Subcutaneous adipose tissue (tissue), 4 donors: ENCODE results near the gene CEP44. TPM values are rescaled to one million over a fixed set of nuclear protein-coding genes. Genes with fewer than 3 reads are reported as not detected.

ENCODE experiments used
- total RNA-seq, 4 donors: library from RNA; depleted of rRNA; stranded (reverse); fragments of >200 nt; gene quantifications; one replicate each; pipeline ENCODE4 v1.1.0, GENCODE V29; 2016
- TF ChIP-seq, protein P1 (sequence below): fragments of 450-650 bp; IDR thresholded peaks from one replicate; pipeline ENCODE4 v1.5.1; 2016; ENCODE audit warnings: low read depth, mild to moderate bottlenecking, control low read depth, antibody characterized with exemption, moderate library complexity

The CEP44 gene
- total RNA-seq, 4 donors from 2014 or later: 14.7 to 18.7 (median 18.4) TPM

DNA sequence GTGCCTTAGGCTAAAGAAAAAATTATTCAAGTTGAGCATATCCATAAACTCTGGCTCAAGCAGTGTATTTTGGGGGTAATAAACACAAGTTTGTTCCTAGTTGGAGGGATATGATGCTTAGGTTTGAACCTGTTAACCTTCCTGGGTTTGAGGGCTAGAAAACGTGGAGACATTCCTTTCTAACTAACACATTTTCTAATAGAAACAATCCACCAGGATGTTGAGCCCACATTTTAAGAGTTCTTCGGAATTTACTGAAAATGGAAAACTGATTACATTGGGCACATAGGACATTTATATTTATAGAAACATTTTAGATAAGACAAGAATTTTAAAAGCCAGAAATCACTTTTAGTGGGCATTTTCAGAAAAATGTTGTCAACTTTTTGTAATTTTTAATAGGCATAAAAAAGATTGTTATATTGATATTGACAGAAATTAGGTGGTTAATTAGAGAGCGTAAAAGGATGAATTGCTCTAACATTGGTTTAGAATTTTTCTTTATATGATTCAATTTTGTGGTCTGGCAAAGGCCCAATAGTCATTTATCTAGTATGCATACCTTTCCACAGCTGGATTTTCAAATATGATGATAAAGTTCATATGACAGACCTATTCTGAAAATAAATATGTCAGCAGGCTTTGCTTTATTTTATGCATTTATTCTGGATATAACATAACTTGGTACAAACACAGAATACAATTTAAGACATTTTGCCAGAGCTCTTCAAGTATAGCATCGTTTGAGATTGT is 49.2 kb downstream of the CEP44 start:
- TF ChIP-seq, protein P1, sequence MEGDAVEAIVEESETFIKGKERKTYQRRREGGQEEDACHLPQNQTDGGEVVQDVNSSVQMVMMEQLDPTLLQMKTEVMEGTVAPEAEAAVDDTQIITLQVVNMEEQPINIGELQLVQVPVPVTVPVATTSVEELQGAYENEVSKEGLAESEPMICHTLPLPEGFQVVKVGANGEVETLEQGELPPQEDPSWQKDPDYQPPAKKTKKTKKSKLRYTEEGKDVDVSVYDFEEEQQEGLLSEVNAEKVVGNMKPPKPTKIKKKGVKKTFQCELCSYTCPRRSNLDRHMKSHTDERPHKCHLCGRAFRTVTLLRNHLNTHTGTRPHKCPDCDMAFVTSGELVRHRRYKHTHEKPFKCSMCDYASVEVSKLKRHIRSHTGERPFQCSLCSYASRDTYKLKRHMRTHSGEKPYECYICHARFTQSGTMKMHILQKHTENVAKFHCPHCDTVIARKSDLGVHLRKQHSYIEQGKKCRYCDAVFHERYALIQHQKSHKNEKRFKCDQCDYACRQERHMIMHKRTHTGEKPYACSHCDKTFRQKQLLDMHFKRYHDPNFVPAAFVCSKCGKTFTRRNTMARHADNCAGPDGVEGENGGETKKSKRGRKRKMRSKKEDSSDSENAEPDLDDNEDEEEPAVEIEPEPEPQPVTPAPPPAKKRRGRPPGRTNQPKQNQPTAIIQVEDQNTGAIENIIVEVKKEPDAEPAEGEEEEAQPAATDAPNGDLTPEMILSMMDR: no peak

DNA sequence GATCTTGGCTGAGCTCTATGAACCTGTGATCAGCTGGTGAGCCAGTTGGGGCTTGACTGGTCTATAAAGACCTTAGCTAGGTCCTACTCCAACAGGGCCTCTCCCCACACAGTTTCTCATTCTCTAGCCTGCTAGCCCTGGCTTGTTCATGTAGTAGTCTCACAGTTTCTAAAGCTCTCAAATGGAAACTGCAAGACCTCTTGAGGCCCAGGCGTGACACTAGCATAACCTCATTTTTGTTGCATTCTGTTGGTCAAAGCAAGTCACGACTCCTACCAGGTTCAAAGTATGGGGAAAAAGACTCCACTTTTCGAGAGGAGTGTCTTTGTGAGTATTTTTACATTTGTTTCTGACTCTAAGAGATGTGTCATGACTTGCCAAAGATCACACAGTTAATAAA is 50.9 kb downstream of the CEP44 start:
- TF ChIP-seq, protein P1: no peak

DNA sequence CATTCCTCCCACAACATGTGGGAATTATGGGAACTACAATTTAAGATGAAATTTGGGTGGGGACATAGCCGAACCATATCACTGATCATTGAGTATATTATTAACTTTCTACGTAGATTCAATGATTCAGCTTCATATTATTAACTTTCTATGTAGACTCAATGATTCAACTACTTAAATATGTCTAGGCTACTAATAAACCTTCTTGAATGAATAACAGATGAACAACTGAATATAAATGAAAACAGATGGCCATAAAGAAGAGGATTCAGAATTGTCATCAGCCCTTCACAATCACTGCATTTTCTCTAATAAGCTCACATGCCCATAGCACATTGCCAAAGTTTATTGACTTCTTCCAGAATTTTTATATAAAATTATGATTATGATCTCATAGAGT is 57.0 kb downstream of the CEP44 start:
- TF ChIP-seq, protein P1: no peak

DNA sequence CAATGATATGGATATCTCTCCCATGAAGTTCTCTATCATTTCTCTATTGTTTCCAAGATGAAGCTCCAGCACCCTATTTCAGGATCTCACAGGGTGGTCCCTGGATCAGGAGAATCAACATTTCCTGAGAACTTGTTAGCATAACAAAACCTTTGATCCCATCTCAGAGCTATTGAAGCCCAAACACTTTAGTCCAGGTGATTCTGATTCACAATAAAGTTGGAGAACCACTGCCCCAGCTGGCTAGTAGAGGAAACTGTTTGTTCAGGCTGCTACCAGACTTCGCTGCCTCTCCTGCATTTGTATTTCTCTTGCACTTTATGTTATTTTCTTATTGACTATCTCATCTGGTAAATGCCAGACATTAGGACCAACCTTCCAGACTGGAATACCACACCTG is 65.4 kb downstream of the CEP44 start:
- TF ChIP-seq, protein P1: no peak

DNA sequence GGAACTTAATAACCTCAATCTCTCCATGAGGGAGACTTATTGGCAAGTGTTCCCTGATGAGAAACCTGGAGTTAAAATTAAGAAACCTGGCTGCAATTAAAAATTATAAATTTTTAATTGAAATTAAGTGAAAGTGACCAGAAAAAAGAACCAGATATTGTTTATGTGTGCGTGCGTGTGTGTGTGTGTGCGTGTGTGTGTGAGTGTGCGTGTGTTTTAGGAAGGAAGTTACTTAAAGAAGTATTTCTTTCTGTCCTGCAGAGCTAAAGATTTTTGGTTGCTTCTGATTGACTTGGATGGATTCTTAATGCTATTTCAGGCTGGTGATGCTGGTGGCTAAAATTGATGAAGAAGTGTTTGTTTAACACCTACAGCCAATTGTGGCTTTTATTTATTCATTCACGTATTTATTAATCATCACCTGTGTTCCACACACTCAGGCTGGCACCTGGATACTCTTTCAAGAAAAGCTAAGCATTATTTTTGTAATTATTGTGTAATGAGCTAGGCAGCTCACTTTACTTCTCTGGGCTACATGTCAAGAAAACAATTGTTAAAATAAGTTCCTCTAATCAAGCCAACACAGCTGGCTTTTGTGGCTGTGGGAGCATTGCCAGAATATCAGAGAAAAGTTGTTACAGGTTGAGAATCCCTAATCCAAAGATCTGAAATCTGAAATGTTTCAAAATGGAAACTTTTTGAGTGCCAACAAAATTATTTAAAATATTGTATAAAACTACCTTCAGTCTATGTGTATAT is 68.5 kb downstream of the CEP44 start:
- TF ChIP-seq, protein P1: no peak

DNA sequence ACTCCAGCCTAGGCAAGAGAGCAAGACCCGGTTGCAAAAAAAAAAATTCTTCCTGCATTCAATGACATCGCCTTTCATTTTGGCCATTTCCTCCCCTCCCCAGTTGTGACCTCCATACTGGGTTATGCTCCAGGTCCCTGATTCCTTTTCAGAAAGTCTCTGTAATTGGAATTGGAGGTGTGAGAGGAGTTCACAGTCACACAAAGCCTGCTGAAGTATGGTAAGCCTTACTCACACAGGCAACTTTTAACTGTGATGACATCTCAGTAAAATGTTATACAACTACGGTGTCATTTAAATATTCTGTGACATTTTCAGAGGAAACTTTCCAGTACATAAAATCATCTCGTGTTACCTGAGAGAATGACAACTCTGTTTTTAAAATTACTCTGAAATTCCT is 73.6 kb downstream of the CEP44 start:
- TF ChIP-seq, protein P1: no peak

DNA sequence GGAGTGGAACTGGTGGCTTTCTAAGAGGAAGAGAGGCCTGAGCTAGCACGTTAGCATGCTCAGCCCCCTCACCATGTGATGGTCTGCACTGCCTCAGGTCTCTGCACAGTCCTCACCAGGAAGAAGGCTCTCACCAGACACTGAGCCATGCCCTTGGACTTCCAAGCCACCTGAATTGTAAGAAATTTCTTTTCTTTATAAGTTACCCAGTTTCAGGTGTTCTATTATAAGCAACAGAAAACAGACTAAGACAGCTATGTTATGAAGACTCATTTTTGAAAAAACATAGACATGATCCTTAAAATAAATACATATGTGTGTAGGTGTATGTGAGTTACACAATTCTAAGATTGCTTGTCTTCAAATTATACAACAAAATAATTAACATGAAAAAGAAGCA is 74.7 kb downstream of the CEP44 start:
- TF ChIP-seq, protein P1: no peak
